Esophagus mucosa (tissue), 1 donor: Measurements from ENCODE around the gene PAIP2. TPM values are rescaled to one million over a fixed set of nuclear protein-coding genes. Genes with fewer than 3 reads are reported as not detected.

Experiments
- ATAC-seq: fragments of 200-7000 bp; cut with Tn5 transposase; one replicate; pipeline ENCODE4 v1.9.1; 2020
- total RNA-seq: library from RNA; stranded (reverse); gene quantifications from one replicate; pipeline ENCODE4 v1.2.4, GENCODE V29; 2023
- donor health status: DM: yes; HTN: yes; CAD: no.

Gene PAIP2
- total RNA-seq, 1 donor from 2014 or later, result 38.1 TPM

DNA sequence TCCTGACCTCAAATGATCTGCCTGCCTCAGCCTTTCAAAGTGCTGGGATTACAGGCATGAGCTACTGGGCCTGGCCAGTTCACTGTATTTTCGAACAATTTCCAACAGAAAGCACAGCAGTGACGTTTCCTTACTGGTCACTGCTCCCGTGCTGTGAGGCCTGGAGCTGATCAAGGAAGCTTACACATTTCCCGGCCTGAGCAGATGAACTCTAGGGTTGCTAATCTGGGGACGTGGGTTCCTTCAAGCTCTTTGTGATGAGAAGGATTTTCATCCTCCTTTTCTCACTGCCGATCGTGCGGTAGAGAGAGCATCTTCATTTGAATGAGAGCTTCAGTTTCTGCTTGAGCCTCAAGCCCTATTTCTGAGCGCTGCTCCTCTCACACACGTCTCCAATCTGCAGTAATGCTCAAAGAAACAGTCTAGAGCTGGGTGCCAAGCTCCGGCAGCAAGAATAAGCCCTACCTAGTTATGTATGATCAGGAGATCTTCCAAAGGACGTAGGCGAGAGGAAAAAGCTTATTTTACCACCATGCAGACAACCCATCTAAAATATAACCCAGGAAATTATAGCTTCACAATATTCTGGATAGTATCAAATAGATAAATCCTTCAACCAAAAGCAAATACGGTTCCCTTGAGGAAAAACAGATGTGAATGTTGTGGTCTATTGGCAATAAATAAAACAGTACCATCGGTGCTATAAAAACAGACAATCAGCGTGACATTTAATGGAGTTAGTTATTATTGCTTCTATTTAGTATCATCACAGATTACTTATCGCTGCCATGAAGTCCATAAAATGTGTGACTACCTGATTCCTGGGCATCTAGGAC lies 69.6 kb downstream of the PAIP2 start:
- ATAC-seq, result no peak

DNA sequence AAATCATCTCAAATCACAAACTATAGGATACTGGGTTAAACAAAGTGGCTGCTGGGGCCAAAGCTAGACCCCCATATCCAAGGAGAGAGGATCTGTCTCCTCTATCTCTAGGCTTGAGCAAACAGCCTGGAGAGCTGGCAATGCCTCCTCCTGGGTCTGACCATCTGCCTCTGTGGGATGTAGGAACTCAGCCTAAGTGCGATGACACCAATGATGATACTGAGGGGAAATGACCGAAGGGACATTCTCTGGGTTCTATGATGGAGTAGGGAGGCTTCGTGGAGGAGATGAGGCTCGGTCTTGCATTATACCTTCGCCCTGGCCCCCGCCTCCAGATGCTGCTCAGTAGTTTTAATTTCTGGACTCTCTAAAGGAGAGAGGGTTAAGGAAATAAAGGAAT lies 71.5 kb downstream of the PAIP2 start:
- ATAC-seq, result no peak

DNA sequence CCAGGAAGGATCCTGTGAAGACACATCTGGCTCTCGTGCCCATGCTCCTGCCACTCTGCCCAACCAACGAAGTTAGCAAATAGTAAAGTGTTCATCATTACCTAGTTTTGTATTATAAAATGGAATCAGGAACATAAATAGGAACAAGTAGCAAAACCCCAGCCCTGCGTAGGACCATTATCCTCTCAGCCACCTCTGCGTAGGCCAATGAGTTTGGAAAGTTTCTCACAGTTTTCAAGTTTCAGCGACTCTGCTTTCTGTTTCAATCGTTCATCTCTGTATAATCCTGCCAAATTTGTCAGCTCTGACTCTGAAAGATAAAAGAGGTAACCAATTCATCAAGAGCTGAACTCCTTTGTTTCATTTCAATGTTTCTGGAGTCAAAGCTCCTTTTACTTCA lies 72.3 kb downstream of the PAIP2 start:
- no peak for ATAC-seq

DNA sequence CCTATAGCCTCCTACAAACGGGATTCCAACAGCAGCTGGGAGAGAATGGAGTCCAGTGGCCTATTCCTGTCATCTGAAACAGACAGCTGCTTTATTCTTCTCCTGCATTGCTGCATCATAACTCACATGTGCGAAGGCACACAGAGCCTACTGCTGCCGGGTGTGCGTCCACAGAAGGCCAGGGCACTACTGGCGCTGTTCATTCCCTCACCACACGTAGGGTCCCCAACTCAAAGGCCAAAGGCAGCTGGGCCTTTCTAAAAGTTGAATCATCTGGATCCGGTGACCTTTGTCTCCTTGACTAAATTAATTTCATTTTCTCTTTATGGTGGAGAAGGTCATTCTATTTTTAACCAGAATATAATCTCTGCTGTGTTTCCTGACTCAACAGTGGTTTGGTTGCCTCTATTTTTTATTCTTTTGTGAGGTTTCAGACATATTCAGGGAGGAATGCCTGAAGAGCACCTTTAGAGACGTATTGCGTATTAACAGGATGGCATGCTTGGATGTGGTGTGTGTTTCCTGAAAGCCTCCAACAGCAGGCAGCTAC lies 73.0 kb downstream of the PAIP2 start:
- ATAC-seq, result peak; percentile 30

DNA sequence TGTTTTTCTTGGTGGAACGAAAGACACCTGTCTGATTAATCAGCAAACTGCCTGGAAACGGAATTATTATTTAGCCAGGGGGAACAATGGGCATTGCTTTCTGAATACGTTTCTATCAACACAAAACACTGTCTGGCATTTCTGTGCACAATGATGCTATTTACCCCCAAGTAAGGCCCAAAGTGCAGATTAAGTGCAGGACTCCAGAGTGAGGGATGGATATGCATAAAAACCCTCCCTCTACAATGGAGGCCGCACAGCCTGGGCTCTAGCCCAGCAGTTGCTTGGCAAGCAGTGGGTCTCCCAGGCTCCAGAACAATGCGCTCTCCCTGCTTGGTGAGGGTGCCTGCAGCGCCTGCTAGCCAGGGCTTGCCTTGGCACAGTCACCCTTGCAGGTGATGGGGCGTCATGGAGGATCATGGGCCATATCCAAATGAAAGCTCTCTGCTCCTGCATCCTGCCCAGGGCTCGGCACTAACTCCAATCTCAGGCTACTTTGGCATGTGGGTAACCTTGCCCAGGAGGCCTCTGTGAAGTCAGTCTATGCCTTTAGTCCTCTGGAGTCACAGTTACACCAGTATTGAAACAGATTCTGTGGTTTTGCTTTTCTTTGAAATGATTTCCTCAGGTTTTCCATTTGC lies 73.7 kb downstream of the PAIP2 start:
- peak; percentile 89 for ATAC-seq

- ATAC-seq, result no peak
These were observed 74.2 kb downstream of the PAIP2 start for GRCh38 chr5:139415869-139416268.

- ATAC-seq, result peak; percentile 35
These were observed 75.0 kb downstream of the PAIP2 start for GRCh38 chr5:139416651-139417050.

- ATAC-seq, result no peak
These were observed 75.6 kb downstream of the PAIP2 start for GRCh38 chr5:139417214-139417613.

- ATAC-seq, result no peak
These were observed 77.1 kb downstream of the PAIP2 start for GRCh38 chr5:139418793-139419192.

Other genes with a start within 250 kb of the PAIP2 start
- 29.3 TPM for gene SIL1, start 143.5 kb upstream of the PAIP2 start, total RNA-seq
- 60.5 TPM for gene MATR3, start 48.1 kb upstream of the PAIP2 start, total RNA-seq
- 0.28 TPM for gene SLC23A1, start 41.4 kb downstream of the PAIP2 start, total RNA-seq
- gene MZB1, start 48.1 kb downstream of the PAIP2 start, total RNA-seq, result 3.3 TPM
- 1.9 TPM for gene PROB1, start 53.2 kb downstream of the PAIP2 start, total RNA-seq
- 3.7 TPM for gene SPATA24, start 62.2 kb downstream of the PAIP2 start, total RNA-seq
- 2.2 TPM for gene DNAJC18, start 97.7 kb downstream of the PAIP2 start, total RNA-seq
- gene ECSCR, start 120.9 kb downstream of the PAIP2 start, total RNA-seq, result 5.0 TPM
- not detected for gene SMIM33, start 129.2 kb downstream of the PAIP2 start, total RNA-seq
- gene STING1, start 140.9 kb downstream of the PAIP2 start, total RNA-seq, result 45.5 TPM
- 119 TPM for gene UBE2D2, start 219.5 kb downstream of the PAIP2 start, total RNA-seq